ENCODE measurements around the gene ARL4D.

Gene ARL4D

DNA sequence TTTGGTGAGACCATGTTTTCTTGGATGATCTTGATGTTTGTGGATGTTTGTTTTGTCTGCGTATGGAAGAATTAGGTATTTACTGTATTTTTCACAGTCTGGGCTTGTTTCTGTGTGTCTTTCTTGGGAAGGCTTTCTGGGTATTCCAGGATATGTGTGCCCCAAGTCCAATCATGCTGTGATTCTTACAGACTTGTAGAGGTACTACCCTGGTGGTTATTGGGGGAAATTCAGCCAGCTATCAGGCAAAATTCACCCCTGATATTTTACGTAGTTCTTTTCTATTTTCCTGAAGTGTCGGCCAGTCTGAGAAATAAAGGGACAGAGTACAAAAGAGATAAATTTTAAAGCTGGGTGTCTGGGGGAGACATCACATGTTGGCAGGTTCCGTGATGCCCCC is 33.4 kb upstream of the ARL4D start:
- TF ChIP-seq CTCF (IDR thresholded peaks at IDR 0.05), result no peak

DNA sequence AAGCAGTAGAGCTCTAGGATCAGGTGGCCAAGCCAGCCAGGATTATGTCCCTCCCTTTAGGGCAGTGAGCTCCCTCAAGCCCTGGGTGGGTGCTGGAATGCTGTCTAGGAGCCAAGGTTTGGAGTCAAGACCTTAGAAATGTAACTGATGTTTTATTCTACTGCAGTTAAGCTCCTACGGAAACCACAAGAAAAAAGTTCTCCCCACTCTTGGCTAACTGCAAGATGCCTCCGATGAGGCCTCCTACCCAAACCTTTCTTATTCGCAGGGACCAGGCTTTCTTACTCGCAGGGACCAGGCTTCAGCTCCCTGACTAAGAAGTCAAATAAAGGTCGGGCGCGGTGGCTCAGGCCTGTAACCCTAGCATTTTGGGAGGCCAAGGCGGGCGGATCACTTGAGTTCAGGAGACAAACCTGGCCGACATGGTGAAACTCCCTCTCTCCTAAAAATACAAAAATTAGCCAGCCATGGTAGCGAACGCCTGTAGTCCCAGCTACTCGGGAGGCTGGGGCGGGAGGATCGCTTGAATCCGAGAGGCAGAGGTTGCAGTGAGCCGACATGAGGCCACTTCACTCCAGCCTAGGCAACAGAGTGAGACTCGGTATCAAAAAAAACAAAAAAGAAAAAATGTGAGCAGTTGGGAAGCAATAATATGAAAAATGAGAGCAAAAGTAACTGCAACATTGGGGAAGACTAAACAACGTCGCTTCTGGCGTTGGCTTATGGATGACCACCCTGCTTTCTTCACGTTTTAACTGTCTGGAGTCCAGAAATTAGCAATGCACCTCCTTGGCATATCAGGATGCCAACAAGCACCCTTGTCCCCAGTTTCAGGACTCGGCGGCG is 31.7 kb upstream of the ARL4D start:
- TF ChIP-seq CTCF (IDR thresholded peaks at IDR 0.05), result no peak

DNA sequence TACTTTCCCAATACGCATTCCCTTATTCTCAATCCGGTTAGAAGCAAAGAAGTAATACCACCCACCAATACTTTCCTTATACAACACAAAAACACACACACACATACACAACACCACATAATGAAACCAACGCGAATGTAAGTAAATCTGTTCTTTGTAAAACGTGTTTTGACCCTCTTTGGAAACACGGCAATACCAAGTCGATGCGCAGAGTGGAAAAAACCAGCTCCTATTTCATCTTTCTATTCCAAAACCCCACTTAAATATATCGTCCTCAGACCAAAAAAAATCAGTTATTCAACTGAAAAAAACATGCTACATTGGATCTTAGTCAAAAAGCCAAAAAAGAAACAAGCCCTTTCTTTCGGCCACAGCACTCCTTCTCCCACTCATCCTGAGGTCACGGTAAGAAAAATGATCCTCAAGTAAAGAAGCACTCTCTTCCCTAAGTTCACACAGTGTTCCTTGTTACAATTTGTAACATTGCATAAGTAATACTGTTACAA is 31.0 kb upstream of the ARL4D start:
- no peak for TF ChIP-seq CTCF (IDR thresholded peaks at IDR 0.05)

DNA sequence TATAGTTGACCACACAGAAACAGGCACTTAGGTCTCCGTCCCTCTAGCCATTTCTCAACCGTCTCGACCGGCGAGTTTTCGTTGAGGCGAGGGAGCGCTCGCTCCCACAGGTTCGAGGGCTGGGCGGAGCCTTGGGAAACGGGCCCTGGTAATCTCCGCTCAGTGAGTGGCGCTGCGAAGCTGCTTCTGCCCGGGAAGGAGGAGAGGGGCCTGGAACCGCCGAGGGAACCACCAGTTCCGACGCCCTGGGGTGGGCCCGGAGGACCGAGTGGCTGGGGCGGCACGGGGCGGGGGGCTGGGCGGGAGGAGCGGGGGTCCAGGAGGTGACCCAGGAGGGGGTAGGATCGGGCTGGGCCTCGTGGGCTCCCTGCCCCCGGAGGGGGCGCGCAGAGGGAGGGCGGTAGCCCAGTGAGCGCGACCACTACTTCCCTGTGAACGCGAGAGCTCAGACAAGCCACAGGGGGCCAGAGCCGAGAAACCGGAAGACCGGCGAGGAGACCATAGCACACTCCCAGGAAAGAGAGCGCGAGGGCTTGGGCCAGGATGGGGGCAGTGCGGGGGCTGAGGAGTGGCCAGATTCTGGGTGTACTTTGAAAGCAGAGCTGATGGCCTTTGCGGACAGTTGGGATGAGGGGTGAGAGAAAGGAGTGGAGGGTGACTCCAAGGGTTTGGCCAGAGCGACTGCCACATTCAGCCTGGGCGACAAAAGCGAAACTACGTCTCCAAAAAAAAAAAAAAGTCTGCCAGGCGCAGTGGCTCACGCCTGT is 29.9 kb upstream of the ARL4D start:
- TF ChIP-seq CTCF (IDR thresholded peaks at IDR 0.05), result no peak

- TF ChIP-seq CTCF (IDR thresholded peaks at IDR 0.05), result no peak
Measured at GRCh38 chr17:43369986-43370385, 28.8 kb upstream of the ARL4D start.

GRCh38 chr17:43371227-43371821 is 27.5 kb upstream of the ARL4D start:
- TF ChIP-seq CTCF (IDR thresholded peaks at IDR 0.05), result no peak

- no peak for TF ChIP-seq CTCF (IDR thresholded peaks at IDR 0.05)
Measured at GRCh38 chr17:43372273-43372911, 26.4 kb upstream of the ARL4D start.

Measured in LNCAP (cell line).